Prostate gland (tissue), 2 donors: ENCODE results near the gene SASS6.

Experiments
- POLR2A ChIP-seq: fragments of 450-650 bp; IDR thresholded peaks from one replicate; pipeline ENCODE4 v1.6.1; 2016; ENCODE audit warnings: antibody characterized with exemption, mild to moderate bottlenecking
- POLR2AphosphoS5 ChIP-seq: sonication (generic); formaldehyde crosslinking; IDR thresholded peaks from one replicate; pipeline ENCODE4 v1.6.1; 2017; ENCODE audit warnings: antibody characterized with exemption
- TF ChIP-seq, protein P1 (sequence below), 4 experiments: fragments of 200-600 bp in 2 of 4; fragments of 450-650 bp in 2 of 4; sonication (generic) in 2 of 4; IDR thresholded peaks; 1 replicate in 3 of 4; 2 replicates in 1 of 4; pipeline ENCODE4 v1.5.1; 2016 to 2019; ENCODE audit warnings: antibody characterized with exemption in 4 of 4, mild to moderate bottlenecking in 2 of 4, moderate library complexity in 2 of 4

DNA sequence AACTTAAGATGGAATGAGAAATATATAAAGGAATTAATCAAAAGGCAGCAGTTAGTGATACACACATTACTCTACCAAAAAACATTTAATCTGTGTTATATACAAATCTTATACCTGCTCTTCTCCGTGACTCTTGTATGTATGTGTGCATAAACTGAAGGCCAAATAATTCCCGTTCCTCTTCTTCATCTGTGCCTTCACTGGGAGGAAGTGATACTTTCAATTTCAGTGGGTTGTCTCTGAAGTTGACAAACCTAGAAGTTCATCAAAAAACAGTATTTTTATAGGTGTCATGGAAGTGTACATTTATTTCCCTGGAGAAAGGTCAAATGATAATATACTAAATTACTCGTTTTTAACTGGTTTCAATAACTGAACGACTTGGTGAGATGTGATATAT is 19.5 kb upstream of the SASS6 start:
- TF ChIP-seq, protein P1, sequence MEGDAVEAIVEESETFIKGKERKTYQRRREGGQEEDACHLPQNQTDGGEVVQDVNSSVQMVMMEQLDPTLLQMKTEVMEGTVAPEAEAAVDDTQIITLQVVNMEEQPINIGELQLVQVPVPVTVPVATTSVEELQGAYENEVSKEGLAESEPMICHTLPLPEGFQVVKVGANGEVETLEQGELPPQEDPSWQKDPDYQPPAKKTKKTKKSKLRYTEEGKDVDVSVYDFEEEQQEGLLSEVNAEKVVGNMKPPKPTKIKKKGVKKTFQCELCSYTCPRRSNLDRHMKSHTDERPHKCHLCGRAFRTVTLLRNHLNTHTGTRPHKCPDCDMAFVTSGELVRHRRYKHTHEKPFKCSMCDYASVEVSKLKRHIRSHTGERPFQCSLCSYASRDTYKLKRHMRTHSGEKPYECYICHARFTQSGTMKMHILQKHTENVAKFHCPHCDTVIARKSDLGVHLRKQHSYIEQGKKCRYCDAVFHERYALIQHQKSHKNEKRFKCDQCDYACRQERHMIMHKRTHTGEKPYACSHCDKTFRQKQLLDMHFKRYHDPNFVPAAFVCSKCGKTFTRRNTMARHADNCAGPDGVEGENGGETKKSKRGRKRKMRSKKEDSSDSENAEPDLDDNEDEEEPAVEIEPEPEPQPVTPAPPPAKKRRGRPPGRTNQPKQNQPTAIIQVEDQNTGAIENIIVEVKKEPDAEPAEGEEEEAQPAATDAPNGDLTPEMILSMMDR (IDR thresholded peaks at IDR 0.05) = no peak
- TF ChIP-seq POLR2A = no peak
- TF ChIP-seq POLR2AphosphoS5 = no peak
